ENCODE measurements around the gene AIG1. TPM values are rescaled to one million over a fixed set of nuclear protein-coding genes. Genes with fewer than 3 reads are reported as not detected.

AIG1 gene
- total RNA-seq, 1 donor from 2014 or later: 46.4 TPM

DNA sequence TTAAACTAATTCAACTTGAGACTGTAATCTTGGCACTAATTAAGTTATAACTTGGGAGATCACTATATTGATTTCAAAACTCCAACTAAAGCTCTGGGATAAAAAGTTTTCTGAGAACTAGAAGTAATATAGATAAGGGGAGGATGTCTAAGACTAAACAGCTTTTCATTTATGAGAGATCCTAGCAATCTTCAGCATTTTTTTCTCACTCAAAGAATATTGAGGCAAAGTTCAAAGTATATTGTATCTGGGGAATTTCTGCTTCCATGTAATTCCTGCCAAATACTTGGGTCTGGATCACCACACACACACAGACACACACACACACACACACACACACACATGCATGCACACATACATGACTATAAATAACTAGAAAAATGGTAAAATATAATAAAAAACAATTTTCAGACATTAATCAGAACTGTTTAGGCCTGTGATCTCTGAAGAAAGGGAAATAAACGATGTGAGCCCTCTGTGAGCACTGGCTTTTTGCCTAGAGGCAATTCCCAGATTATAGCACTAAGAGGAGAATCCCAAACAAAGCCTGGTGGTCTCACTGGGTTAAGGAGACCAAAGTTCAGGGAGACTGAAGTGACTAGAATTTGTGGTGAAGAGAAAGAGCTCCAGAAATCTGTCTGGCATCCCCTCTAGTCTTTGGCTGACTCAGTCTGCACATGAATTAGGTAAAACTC, 297.0 kb downstream of the AIG1 start:
- DNase-seq (ENCODE audit: low spot score): no peak

DNA sequence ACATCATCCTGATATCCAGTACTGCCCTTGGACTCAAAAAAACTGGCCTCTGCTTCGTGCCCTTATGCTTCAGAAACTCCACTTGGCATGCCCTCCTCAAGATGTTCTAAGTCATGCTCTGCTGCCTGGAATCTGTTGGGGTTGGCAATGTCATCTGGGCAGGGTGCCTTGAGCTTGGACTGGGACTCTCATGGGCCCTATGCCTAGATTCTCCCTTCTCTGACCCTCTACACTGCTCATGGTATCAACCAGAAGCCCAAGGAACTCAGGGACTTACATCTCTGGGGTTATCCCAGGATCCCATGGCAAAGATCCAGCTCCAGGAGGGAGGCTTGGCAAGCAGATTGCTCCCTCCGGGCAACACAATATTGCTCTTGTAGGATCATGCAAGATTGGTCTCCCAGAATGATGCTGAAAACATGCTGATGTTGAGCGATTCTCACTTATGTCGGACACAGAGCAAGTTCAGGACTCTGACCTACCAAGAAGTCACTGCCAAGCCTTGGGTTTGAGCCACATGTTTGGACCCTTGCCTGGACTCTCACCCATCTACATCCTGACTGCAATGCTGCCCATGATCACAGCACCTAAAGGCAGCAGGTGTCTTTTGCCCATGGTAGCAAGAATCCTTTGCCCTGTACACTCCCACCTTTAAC, 301.0 kb downstream of the AIG1 start:
- no peak for DNase-seq (ENCODE audit: low spot score)

DNA sequence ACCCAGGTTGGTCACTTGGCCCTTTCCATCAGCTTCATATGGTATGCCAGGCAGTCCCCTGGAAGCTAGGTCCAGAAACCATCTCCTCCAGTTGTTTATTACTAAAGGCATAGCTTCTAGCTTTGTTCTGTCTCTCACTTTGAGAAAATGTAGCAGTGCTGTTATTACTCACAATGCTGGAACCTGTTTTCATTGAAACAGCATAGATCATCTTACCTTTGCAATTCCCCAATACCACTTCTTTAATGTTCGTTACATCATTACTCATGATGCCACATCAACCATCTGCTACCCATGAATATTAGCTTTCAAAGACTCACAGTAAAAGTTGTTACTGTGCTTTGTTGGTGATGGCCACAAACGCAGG, 301.5 kb downstream of the AIG1 start:
- no peak for DNase-seq (ENCODE audit: low spot score)

DNA sequence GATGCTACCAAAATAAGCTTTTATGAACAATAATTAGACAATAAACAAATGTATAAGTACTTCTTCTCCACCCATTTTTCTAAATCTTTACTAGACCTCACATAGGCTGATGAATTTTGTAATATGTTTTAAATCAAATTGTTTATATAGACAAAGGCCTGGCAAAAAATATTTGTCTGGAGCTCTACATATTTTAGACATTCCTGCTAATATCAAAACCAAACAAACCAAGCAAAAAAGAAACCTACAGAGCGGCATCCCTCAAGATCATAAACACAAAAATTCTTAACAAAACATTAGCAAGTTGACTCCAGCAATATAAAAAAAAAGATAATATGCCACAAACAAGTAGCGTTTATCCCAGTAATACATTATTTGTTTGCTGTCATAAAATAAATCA, 302.6 kb downstream of the AIG1 start:
- no peak for DNase-seq (ENCODE audit: low spot score)

DNA sequence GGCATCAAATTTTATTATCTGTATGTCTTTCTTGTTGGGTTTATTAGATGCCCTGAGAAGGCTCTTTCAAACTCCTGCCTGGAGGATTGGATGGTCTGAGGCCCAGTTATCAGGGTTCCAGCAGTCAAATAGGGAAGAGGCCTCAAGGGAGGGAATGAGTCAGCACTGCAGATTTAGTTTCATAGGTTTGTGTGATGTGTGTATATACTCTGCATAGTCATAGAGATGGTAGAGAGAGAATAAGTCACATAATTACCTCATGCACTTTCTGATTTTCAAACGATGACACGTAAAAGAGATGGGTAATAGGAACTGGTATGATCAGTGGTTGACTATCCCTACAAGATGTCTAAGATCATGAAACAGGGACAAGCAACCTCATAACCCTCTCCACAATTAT, 307.7 kb downstream of the AIG1 start:
- no peak for DNase-seq (ENCODE audit: low spot score)

DNA sequence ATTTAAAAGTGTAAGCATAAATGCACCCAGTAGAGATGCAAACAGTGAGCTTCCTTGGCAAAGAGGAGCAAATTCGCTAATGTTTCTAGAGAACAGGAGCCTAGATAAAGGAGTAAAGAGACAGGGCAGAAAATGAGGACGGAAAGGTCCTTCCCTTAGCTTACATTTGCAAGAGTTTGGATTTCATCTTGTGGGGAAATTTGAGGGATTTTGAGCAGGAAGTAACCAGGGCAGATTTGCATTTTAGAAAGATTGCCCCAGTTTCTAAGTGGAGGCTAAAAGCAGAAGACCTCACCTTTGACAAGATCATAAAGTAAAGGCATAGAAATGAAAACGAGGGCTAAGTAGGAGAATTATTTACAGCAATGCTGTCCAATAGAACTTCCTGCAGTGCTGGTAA, 309.3 kb downstream of the AIG1 start:
- no peak for DNase-seq (ENCODE audit: low spot score)

DNA sequence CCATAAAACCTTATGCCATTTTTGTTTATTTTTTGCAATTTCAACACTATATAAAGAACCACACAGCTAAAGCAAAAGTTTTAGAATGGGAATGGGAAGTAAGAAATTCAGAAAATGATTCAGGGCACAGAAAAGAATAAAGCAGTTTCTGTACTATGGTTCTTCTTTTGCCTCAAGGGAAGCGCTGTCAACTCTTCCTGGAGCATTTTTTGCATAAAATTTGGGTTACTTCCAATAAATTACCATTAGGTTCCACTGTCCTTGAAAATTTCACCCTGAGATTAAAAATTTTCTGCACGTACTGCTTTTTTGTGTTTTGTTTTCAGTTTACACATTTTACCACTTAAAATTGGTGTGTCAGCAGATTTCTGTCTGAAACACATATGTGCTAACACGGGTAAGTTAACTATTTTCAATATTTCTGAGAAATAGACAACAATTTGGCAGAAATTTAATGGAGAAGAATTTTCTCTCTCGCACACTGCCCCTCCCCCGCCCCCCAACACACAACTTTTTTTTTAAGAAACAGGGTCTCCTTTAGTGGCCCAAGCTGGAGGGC, 310.2 kb downstream of the AIG1 start:
- no peak for DNase-seq (ENCODE audit: low spot score)

DNA sequence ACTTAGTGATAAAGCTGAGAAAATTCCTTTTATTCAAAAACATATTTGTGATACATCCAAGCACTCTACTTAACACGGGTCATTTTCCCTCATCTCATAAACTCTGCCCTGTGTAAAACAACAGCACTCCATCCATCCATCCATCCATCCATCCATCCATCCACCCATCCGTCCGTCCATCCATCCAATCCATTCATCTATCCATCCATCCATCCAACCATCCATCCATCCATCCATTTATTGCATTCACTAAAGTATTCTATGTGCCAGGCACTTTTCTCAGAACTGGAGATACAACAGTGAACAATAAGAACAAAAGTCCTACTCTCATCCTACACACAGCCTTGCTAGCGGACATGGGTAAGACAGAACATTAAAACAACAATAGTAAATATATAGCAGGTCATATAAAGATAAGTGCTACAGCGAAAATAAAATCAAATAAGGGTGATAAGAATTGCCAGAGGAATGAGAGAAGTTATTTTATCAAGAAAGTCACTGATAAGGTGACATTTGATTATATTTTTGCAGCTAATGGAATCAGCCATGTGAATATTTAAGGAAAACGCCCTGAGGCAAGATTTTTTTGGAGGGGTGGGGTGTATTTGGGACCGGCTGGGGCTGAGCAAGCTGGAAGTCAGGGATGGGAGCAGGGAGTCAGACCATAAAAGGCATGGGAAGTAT, 311.7 kb downstream of the AIG1 start:
- DNase-seq (ENCODE audit: low spot score): no peak

DNA sequence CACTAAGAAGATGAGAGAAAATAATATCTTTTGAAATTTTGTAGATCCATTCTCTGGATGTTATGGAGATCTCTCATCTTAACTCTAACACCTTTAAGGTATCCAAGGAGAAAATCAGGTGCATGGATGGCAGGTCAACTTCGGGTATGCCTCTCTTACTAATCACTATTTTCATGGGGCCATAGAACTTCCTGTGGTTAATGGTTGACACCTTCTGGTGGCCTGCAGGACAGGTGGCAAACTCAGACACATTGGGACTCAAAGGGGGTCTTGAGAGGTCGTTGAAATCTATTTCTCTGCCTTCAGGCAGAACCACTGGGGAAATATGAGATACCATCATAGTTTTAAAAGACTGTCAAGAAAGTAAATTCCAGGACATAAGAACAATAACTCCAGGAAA, 313.3 kb downstream of the AIG1 start:
- no peak for DNase-seq (ENCODE audit: low spot score)

DNA sequence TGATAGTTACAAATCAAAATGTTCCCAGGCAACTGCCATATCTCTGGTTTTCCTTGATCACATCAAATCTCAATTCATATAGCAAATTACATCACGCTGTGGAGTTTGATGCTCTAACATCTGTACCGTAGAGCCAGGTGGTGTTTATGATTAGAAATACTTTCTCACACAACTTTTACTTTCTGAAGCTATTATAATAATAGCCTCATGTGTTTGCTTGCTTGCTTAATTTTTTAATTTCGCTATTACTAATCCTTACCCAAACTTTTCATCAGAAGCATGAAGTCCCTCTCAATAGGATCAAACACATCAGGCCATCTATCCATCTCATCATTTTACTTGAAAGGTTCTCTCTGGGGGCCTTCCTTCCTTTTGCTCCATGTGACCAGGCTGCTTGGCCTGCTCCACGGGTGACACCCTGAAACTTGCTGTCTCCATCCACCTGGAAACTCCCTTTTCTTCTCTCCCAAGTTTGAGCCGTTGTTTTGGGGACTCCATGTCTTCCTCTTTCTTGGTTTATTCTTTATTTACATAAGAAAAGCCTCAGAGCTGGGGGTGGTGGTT, 314.4 kb downstream of the AIG1 start:
- no peak for DNase-seq (ENCODE audit: low spot score)

DNA sequence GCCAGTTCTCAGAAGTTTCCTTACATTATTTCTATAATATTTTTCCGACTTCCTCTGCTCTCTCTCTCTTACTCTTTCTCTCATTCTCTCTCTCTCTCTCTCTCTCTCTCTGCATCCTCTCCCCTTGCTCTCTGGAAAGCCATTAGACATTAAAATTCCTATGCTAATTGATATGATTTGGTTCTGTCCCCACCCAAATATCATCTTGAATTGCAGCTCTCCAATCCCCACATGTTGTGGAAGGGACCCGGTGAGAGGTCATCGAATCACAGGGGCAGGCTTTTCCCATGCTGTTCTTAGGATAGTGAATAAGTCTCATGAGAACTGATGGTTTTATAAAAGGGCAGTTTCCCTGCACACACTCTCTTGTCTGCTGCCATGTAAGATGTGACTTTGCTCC, 315.7 kb downstream of the AIG1 start:
- DNase-seq (ENCODE audit: low spot score): no peak

DNA sequence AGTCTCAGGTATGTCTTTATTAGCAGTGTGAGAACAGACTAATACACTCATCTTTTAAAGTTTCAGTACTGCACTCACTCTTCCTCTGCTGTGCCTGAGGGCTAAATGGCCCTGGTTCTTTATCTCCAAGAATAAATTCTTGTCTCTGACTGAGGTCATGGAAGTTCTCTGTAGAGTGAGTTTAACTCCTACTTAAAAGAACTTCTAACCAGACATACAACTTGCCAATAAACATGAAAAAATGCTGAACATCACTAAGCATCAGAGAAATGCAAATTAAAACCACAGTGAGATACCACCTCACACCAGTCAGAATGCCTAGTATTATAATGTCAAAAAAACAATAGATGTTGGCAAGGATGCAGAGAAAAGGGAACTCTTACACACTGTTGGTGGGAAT, 316.2 kb downstream of the AIG1 start:
- DNase-seq (ENCODE audit: low spot score): no peak

DNA sequence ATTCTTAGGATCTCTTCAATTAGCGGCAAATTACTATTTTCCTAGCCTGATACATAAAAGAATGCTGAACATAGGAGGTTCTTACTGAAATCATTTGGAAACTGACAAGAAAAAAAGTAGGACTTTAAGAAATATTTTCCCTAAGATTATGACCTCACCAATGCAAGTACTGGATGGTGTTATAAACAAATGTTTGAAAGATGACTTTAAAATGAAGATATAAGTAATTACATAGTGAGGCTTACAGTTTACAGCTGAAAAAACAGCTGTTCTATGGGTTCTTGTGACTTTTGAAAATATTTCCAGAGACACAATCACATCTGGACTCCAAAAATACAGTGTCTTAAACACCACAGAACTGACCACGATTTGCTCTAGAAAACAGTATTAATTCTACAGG, 324.9 kb downstream of the AIG1 start:
- DNase-seq (ENCODE audit: low spot score): no peak

DNA sequence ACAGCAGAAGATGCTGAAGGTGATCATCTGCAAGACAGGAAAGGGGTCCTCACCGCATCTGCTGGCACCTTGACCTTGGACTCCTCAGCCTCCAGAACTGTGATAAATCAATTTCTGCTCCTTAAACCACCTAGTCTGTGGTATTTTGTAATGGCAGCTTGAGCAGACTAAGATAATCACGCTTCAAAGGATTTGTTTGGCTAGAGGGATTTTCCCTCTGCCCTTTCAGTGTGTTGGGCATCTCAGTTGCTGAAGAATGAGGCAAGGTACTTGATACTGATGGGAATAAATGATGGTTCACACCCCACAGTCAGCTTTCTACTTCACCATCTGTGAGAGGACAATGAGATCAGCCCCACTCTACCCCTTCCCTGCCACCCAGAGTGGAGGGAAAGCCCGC, 329.6 kb downstream of the AIG1 start:
- no peak for DNase-seq (ENCODE audit: low spot score)

Other genes with a start within 250 kb of the AIG1 start
- 13.2 TPM for gene HIVEP2, start 115.7 kb upstream of the AIG1 start, total RNA-seq